Measurements from ENCODE around the gene ARFGAP1.

DNA sequence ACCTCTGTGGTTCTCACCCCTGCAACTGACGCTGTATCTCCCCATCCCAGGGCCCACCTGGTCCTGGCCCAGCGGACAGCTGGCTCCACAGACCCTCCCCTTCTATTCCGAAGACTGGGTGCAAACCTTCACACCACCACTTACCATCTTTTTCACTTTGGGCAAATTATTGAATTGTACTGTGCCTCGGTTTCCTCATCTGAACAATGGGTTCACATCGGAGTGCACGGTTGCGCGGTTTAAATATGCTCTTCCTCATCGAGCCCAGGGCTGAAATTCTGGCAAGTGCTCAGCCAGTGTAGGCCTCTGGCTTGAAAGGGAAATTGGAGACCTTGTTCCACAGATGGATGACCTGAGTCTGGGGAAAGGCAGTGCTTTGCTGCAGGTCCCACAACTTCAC lies 2.9 kb upstream of the ARFGAP1 start:
- TF ChIP-seq RFX5 (IDR thresholded peaks at IDR 0.05; ENCODE audit: borderline replicate concordance, low read depth, low read length) (no peak), SP1 (IDR thresholded peaks at IDR 0.05; ENCODE audit: low read depth, low read length) (no peak), POLR2AphosphoS5 (IDR thresholded peaks at IDR 0.05; ENCODE audit: low read depth, low read length) (no peak)
- TF ChIP-seq, protein P1, sequence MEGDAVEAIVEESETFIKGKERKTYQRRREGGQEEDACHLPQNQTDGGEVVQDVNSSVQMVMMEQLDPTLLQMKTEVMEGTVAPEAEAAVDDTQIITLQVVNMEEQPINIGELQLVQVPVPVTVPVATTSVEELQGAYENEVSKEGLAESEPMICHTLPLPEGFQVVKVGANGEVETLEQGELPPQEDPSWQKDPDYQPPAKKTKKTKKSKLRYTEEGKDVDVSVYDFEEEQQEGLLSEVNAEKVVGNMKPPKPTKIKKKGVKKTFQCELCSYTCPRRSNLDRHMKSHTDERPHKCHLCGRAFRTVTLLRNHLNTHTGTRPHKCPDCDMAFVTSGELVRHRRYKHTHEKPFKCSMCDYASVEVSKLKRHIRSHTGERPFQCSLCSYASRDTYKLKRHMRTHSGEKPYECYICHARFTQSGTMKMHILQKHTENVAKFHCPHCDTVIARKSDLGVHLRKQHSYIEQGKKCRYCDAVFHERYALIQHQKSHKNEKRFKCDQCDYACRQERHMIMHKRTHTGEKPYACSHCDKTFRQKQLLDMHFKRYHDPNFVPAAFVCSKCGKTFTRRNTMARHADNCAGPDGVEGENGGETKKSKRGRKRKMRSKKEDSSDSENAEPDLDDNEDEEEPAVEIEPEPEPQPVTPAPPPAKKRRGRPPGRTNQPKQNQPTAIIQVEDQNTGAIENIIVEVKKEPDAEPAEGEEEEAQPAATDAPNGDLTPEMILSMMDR (IDR thresholded peaks at IDR 0.05; ENCODE audit: control extremely low read depth in 1 of 3, insufficient read depth in 1 of 3, low read depth in 1 of 3, low read length in 3 of 3), result no peak
- TF ChIP-seq, protein P2, sequence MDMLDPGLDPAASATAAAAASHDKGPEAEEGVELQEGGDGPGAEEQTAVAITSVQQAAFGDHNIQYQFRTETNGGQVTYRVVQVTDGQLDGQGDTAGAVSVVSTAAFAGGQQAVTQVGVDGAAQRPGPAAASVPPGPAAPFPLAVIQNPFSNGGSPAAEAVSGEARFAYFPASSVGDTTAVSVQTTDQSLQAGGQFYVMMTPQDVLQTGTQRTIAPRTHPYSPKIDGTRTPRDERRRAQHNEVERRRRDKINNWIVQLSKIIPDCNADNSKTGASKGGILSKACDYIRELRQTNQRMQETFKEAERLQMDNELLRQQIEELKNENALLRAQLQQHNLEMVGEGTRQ (IDR thresholded peaks at IDR 0.05; ENCODE audit: low read length), result no peak
- TF ChIP-seq, protein P3, sequence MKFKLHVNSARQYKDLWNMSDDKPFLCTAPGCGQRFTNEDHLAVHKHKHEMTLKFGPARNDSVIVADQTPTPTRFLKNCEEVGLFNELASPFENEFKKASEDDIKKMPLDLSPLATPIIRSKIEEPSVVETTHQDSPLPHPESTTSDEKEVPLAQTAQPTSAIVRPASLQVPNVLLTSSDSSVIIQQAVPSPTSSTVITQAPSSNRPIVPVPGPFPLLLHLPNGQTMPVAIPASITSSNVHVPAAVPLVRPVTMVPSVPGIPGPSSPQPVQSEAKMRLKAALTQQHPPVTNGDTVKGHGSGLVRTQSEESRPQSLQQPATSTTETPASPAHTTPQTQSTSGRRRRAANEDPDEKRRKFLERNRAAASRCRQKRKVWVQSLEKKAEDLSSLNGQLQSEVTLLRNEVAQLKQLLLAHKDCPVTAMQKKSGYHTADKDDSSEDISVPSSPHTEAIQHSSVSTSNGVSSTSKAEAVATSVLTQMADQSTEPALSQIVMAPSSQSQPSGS (IDR thresholded peaks at IDR 0.05; ENCODE audit: low read length), result no peak
